Measurements from ENCODE around the gene KCNN4. TPM values are rescaled to one million over a fixed set of nuclear protein-coding genes. Genes with fewer than 3 reads are reported as not detected.

KCNN4 gene
- total RNA-seq, 2 donors from 2014 or later: 2.9 TPM; not detected in 1

GRCh38 chr19:43798026-43798545, 17.3 kb upstream of the KCNN4 start:
- no peak for ATAC-seq
- no peaks in the 10 kb centered on the region for H3K36me3 ChIP-seq (replicated peaks in 1 of 2; ENCODE audit: insufficient read depth in 1 of 2, low read depth in 2 of 2)
- H3K9me3 ChIP-seq: no peaks in the 10 kb centered on the region
- intact Hi-C loops (cut with DNase I): no loop called here
- DNase-seq: no peak
- WGBS, 2 donors: 46 to 67% methylated on average over 5 of the region's 5 CpGs
- H3K27ac ChIP-seq: no peak overlapping the region
- no peaks in the 10 kb centered on the region for H3K27me3 ChIP-seq
- TF ChIP-seq POLR2A (IDR thresholded peaks at IDR 0.05) (no peak), CTCF (IDR thresholded peaks at IDR 0.05) (no peak)
- no peak overlapping the region for H3K4me3 ChIP-seq
- peaks cover 8% of the 10 kb centered on the region for H3K4me1 ChIP-seq

GRCh38 chr19:43797556-43797955, 16.8 kb upstream of the KCNN4 start:
- H3K4me1 ChIP-seq: peaks cover 8% of the 10 kb centered on the region
- H3K27ac ChIP-seq: no peak overlapping the region
- no peaks in the 10 kb centered on the region for H3K27me3 ChIP-seq
- ATAC-seq (no peak), DNase-seq (no peak)
- H3K4me3 ChIP-seq: no peak overlapping the region
- TF ChIP-seq POLR2A (IDR thresholded peaks at IDR 0.05): no peak
- TF ChIP-seq CTCF (IDR thresholded peaks at IDR 0.05): no peak
- intact Hi-C loops (cut with DNase I): no loop called here
- no peaks in the 10 kb centered on the region for H3K36me3 ChIP-seq (replicated peaks in 1 of 2; ENCODE audit: insufficient read depth in 1 of 2, low read depth in 2 of 2)
- H3K9me3 ChIP-seq: no peaks in the 10 kb centered on the region
- 80 to 81% methylated on average over 1 to 7 of the region's 7 CpGs for WGBS, 2 donors

DNA sequence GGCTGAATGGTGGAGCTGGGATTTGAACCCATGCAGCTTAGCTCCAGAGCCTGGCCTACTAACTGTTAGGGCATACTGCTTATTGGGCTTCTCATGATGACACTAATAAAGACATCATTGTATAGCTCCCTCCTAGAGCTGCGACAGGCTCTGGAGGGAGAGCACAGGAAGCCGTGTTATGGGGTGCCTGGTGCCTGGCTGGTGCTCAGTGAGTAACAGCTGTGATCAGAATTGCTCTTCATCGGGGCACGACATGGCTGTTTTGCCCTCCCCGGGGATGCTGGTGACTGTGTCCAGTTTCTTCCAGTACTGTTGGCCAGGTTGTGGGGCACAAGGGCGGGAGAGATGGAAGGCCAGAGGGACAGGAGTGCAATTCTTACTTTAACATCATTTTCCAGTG, 16.3 kb upstream of the KCNN4 start:
- ATAC-seq (no peak), DNase-seq (no peak)
- peaks cover 8% of the 10 kb centered on the region for H3K4me1 ChIP-seq
- 49 to 69% methylated on average over 6 of the region's 6 CpGs for WGBS, 2 donors
- H3K4me3 ChIP-seq: no peak overlapping the region
- H3K36me3 ChIP-seq (replicated peaks in 1 of 2; ENCODE audit: insufficient read depth in 1 of 2, low read depth in 2 of 2): no peaks in the 10 kb centered on the region
- no peaks in the 10 kb centered on the region for H3K9me3 ChIP-seq
- intact Hi-C loops (cut with DNase I): no loop called here
- no peak overlapping the region for H3K27ac ChIP-seq
- no peak for TF ChIP-seq POLR2A (IDR thresholded peaks at IDR 0.05)
- no peak for TF ChIP-seq CTCF (IDR thresholded peaks at IDR 0.05)
- H3K27me3 ChIP-seq: no peaks in the 10 kb centered on the region

DNA sequence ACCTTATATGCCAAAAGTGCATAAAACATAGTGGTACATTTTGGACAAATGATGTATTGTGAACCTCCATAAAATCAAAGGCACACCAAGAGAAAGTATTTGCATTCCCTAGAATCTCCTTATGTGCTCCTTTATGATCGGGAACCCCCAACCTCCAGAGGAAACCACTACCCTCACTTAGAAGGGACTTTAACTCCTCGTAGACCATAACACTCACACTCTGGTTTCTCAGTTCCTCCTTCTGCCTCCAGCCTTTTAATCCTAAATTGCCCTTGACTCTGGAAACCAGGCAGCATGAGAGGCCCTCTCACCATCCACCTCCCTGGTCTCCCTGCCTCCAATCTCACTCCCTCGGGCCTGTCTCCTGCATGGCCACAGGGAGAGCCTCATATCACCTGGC, 9.8 kb upstream of the KCNN4 start:
- Histone ChIP-seq H3K27ac (no peak overlapping the region), H3K9me3 (no peaks in the 10 kb centered on the region), H3K36me3 (replicated peaks in 1 of 2; ENCODE audit: insufficient read depth in 1 of 2, low read depth in 2 of 2) (no peaks in the 10 kb centered on the region), H3K27me3 (no peaks in the 10 kb centered on the region), H3K4me1 (no peaks in the 10 kb centered on the region), H3K4me3 (no peak overlapping the region)
- no peak for TF ChIP-seq POLR2A (IDR thresholded peaks at IDR 0.05)
- TF ChIP-seq CTCF (IDR thresholded peaks at IDR 0.05): no peak
- intact Hi-C loops (cut with DNase I): no loop called here
- no peak for ATAC-seq
- no peak for DNase-seq
- 25 to 26% methylated on average over 3 of the region's 3 CpGs for WGBS, 2 donors

DNA sequence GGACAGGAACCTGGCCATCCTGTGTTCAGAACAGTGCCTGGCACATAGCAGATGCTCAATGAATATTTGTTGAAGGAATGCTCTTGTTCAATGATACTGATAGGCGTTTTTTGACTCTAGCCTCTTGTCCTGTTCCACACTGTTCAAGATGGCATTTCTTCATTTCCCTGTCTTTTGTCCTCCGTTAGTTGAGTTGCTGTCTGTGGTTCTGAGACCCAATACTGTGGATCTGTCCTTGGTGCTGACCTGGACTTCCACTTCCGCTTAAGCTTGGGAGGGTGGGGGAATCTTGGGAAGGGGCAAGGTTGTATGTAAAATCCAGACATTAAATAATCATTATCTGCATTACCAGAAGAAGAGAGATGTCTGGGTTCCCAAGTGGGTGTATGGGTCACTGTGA, 8.3 kb upstream of the KCNN4 start:
- TF ChIP-seq POLR2A (IDR thresholded peaks at IDR 0.05) (no peak), CTCF (IDR thresholded peaks at IDR 0.05) (no peak)
- H3K9me3 ChIP-seq: no peaks in the 10 kb centered on the region
- no peaks in the 10 kb centered on the region for H3K27me3 ChIP-seq
- H3K27ac ChIP-seq: no peak overlapping the region
- intact Hi-C loops (cut with DNase I): no loop called here
- DNase-seq (no peak), ATAC-seq (no peak)
- 3 to 10% methylated on average over 3 of the region's 3 CpGs for WGBS, 2 donors
- no peaks in the 10 kb centered on the region for H3K4me1 ChIP-seq
- no peaks in the 10 kb centered on the region for H3K36me3 ChIP-seq (replicated peaks in 1 of 2; ENCODE audit: insufficient read depth in 1 of 2, low read depth in 2 of 2)
- no peak overlapping the region for H3K4me3 ChIP-seq
